Measurements from ENCODE around the gene IZUMO1.
A peak's percentile ranks its signal among the peaks of the same experiment; 100 is the strongest.
"Not testable (repeated sequence)": the region's sequence is repeated elsewhere in the genome, so short reads cannot be mapped to it uniquely, and the experiment has no call there.

The IZUMO1 gene

GRCh38 chr19:48735031-48735615 is 11.6 kb downstream of the IZUMO1 start:
- no peak for DNase-seq

- DNase-seq, result no peak
These were observed 12.1 kb downstream of the IZUMO1 start for GRCh38 chr19:48734625-48735024.

GRCh38 chr19:48731452-48731851 is 15.3 kb downstream of the IZUMO1 start:
- DNase-seq, result no peak

GRCh38 chr19:48728911-48729664 is 17.6 kb downstream of the IZUMO1 start:
- no peak for DNase-seq

- no peak for DNase-seq
These were observed 20.2 kb downstream of the IZUMO1 start for GRCh38 chr19:48726556-48726955.

- DNase-seq, result no peak
These were observed 21.6 kb downstream of the IZUMO1 start for GRCh38 chr19:48724796-48725753.

GRCh38 chr19:48722196-48722708 is 24.5 kb downstream of the IZUMO1 start:
- no peak for DNase-seq

GRCh38 chr19:48720613-48721296 is 26.0 kb downstream of the IZUMO1 start:
- DNase-seq, result peak; percentile 97

- DNase-seq, result no peak
These were observed 26.5 kb downstream of the IZUMO1 start for GRCh38 chr19:48720251-48720612.

GRCh38 chr19:48719263-48720171 is 27.2 kb downstream of the IZUMO1 start, which contains the start of gene MAMSTR:
Gene MAMSTR, minus strand, starts transcription at chr19:48719725. Its CDS starts 694 bp downstream, at chr19:48719031.
- no peak for DNase-seq

GRCh38 chr19:48718711-48719231 is 27.9 kb downstream of the IZUMO1 start:
- no peak for DNase-seq

GRCh38 chr19:48718106-48718505 is 28.6 kb downstream of the IZUMO1 start:
- not testable (repeated sequence) for DNase-seq

GRCh38 chr19:48716562-48717291 is 30.0 kb downstream of the IZUMO1 start:
- DNase-seq, result peak; percentile 50

GRCh38 chr19:48715681-48716171 is 31.0 kb downstream of the IZUMO1 start:
- no peak for DNase-seq

GRCh38 chr19:48714759-48715675 is 31.7 kb downstream of the IZUMO1 start:
- DNase-seq, result no peak

- DNase-seq, result peak; percentile 99
These were observed 32.6 kb downstream of the IZUMO1 start for GRCh38 chr19:48713864-48714755.

- peak; percentile 68 for DNase-seq
These were observed 33.5 kb downstream of the IZUMO1 start for GRCh38 chr19:48713041-48713863.

All from NCI-H510A (cell line).